Stimulated activated CD8-positive, alpha-beta memory T cell treated with anti-CD3 and anti-CD28 coated beads, Interleukin-2, amount 100 ng/mL, for 1 hour (primary cell): Measurements from ENCODE around the gene GZMH.
"Not testable (repeated sequence)": the region's sequence is repeated elsewhere in the genome, so short reads cannot be mapped to it uniquely, and the experiment has no call there.

Experiments
- DNase-seq, 2 donors: peaks; one replicate each; pipeline ENCODE4 v3.0.0-alpha.2; 2020; ENCODE audit warnings: low read depth in 2 of 2

Gene GZMH

DNA sequence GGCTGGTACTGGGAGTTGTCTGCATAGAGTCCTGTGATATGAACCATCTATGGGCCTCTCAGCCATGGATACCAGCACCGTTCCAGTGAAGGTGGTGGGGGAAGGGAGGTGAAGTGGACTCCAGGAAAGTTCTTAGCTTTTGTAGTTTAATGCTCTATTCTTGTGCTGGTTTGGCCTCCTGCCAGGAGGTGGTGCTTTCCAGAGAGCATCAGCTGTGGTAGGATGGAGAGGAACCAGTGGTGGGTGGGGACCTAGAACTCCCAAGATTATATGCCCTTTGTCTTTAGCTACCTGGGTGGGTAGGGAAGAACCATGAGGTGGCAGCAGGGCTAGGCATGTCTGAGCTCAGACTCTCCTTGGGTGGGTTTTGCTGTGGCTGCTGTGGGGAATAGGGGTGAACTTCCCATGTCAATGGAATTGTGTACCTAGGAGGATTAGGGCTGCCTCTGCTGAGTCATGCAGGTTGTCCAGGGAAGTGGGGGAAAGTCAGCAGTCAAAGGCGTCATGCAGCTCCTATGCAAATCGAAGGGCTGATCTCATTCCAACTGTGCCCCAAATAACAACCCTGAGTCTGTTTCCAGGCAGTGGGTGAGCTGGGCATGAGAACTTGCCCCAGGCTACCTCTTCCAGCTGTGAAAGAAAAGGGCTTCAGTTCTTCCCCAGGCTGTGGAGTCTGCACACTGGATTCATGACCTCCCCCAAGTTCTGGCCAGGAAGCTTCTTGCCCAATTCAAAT lies 14.2 kb downstream of the GZMH start:
- no peak for DNase-seq

DNA sequence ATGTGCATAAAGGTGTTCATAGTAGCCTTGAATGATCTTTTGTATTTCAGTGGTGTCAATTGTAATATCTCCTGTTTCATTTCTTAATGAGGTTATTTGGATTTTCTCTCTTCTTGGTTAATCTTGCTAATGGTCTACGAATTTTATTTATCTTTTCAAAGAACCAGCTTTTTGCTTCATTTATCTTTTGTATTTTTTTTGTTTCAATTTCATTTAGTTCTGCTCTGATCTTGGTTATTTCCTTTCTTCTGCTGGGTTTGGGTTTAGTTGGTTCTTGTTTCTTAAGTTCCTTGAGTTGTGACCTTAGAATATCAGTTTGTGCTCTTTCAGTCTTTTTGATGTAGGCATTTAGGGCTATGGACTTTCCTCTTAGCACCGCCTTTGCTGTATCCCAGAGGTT lies 18.5 kb downstream of the GZMH start:
- DNase-seq: not testable (repeated sequence)

DNA sequence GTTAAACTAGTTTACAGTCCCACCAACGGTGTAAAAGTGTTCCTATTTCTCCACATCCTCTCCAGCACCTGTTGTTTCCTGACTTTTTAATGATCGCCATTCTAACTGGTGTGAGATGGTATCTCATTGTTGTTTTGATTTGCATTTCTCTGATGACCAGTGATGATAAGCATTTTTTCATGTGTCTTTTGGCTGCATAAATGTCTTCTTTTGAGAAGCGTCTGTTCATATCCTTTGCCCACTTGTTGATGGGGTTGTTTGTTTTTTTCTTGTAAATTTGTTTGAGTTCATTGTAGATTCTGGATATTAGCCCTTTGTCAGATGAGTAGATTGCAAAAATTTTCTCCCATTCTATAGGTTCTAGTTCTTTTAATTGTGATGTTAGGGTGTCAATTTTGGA lies 25.1 kb downstream of the GZMH start:
- DNase-seq: not testable (repeated sequence)

DNA sequence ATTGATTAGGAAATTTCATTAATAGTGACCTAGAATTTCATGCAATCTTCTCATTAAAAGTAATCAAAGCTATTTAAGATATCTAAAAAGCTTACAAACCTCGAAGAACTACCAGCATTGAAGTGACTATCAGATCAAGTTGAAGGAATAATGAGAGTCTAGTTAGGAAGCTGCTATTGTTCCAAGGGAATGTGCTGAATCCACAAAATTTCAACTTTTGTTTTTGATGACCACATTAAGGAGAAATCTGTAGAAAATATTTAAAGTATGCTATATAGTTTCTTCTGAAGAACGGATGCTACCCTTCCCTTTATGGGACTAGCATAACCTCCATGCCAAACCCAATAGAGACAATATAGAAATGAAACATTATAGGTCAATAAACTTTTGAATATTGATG lies 30.9 kb downstream of the GZMH start:
- no peak for DNase-seq

DNA sequence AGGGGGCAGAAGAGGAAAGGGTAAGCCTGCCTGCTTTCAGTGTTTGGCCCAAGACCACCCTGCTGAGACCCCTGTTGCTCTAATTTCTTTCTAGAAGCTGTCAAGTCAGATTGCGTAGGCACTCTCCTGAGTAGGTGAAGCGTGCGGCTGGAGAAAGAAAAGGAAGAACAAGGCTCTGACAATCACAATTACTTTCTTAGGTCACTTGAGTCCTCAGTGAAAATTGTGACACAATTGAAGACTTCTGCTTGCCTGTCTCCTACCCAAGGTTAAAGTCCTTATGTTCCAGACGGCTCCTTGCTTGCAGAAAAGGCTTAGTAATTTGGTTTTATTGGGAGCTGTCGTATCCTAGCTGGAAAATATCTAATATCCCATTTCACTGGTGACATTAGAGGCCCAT lies 32.7 kb downstream of the GZMH start:
- no peak for DNase-seq

DNA sequence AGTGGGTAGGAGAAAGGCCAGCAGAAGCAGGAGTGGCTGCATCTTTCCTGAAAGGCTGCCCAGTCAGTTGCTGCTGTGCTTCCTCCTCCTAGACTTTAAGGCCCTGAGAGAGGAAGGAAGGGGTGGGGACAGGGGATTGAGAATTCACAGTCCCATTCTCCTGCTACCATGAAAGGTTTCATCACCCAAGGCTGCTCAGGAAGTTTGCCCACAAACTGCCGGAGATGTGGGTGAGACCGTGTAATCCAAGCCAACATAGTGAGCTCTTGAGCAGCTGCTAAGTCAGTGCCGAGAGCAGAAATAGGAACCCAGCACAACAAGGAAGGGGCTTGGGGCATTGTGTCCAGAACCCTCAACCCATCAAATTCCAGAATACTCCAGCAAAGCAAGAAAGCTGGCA lies 33.3 kb downstream of the GZMH start, which contains the start of gene CTSG:
Gene CTSG, minus strand, starts transcription at position 69 of the 400 bp plus-strand sequence. Its CDS starts 27 bp downstream, at position 42.
- DNase-seq: no peak

DNA sequence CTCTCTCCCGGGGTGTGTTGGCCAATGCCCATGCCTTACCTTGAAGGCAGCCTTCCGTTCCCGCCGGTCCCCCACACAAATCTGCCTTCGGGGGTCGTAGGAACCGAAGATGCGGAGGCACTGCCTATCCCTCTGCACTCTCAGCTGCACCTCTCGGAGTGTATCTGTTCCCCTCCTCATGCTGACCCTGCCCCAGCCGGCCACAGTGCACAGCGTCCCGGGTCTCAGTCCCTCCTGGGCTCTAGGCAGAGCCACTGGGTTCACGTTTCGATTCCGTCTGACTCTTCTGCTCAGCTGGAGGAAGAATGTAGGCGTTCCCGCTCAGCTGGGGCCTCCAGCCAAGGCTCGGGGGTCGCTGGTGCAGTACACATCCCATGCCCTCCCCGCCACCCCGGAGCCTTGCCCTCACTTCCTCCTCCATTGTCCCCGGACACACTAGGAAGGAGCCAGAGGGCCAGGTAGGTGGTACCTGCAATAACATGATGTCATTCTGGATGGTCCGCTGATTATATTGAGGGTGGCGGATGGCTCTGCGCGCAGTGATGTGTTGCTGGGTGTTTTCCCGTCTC lies 35.2 kb downstream of the GZMH start:
- DNase-seq: no peak

DNA sequence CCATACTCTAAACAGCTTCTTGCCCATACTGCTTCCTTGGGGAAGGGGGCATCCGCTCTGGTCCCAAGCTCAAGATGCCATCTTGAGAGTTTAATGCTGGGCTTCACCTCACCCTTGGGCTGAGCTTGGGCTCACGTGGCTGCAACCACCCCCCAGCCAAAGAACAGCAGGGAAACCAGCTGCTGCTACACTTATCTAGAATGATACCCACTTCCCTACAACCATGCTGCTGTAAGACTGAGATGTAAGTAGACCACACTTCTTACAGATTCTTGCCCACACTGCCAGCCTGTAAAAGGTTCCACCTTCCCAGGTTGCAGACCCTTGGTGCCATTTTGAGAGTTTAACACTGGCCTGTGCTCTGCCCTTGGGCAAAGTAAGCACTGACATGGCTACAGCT lies 43.2 kb downstream of the GZMH start:
- DNase-seq: no peak

DNA sequence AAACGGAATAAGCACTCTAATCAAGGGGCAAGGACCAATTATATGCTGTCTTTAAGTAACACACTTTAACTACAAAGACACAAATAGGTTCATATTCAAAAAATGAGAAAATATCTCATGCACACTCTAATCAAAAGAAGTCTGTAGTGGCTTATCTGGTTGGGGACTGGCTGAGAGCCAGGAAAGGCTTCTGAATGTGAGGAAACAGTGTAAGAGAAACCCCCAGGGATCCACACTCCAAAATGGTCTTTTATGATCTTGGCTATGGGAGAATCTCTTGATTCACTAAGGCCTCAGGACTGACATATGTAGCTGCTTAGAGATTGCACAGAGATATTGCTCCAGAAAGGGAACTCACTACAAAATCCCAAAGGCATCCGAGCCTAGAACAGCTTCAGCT lies 43.7 kb downstream of the GZMH start:
- no peak for DNase-seq

DNA sequence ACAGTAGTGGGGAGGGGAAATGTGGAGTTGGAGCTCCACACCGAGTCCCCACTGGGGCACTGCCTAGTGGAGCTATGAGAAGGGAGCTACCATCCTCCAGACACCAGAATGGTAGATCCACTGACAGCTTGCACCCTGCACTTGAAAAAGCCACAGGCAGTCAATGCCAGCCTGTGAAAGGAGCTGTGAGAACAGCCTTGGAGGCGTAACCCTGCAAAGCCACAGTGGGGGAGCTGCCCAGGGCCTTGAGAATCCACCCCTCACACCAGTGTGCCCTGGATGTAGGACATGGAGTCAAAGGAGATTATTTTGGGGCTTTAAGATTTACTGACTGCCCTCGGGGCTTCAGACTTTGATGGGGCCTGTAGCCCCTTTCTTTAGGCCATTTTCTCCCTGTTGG lies 46.0 kb downstream of the GZMH start:
- no peak for DNase-seq

DNA sequence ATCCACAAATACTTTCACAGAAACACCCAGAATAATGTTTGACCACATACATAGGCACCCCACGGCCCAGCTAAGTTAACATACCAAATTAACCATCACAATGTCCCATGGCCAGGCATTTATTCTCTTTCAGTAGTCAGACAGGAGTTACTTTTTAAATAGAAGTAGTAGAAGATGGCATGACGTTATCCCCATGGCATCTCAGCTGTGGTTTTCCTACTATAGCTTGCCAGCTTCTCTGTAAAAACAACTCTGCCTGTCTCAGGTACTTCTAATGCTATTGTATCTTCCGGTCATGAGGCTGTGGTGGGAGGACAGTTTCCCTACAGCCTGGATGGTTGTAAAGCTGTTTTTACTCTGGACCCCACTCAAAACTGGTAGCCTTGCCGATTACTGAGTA lies 52.7 kb downstream of the GZMH start:
- DNase-seq: no peak
